ENCODE data around the gene CHRDL1.
"Not testable (repeated sequence)": the region's sequence is repeated elsewhere in the genome, so short reads cannot be mapped to it uniquely, and the experiment has no call there.

The CHRDL1 gene

GRCh38 chrX:110795645-110796406, at the start of gene CHRDL1:
TSS of gene CHRDL1 (minus strand) at chrX:110795817. CDS start at chrX:110792181, 3,636 bp downstream.
- peak; percentile 1 for DNase-seq (ENCODE audit: low read depth)

GRCh38 chrX:110836982-110837381, 41.4 kb upstream of the CHRDL1 start:
- no peak for DNase-seq (ENCODE audit: low read depth)

- DNase-seq (ENCODE audit: low read depth) = no peak
These were observed 40.8 kb upstream of the CHRDL1 start for GRCh38 chrX:110836451-110836850.

GRCh38 chrX:110836001-110836400, 40.4 kb upstream of the CHRDL1 start:
- no peak for DNase-seq (ENCODE audit: low read depth)

GRCh38 chrX:110825972-110826371, 30.4 kb upstream of the CHRDL1 start:
- DNase-seq (ENCODE audit: low read depth) = no peak

GRCh38 chrX:110816543-110816942, 20.9 kb upstream of the CHRDL1 start:
- not testable (repeated sequence) for DNase-seq (ENCODE audit: low read depth)

GRCh38 chrX:110806145-110806544, 10.5 kb upstream of the CHRDL1 start:
- DNase-seq (ENCODE audit: low read depth) = no peak

- no peak for DNase-seq (ENCODE audit: low read depth)
These were observed 9.7 kb upstream of the CHRDL1 start for GRCh38 chrX:110805303-110805702.

- DNase-seq (ENCODE audit: low read depth) = no peak
These were observed 8.8 kb upstream of the CHRDL1 start for GRCh38 chrX:110804446-110804845.

- DNase-seq (ENCODE audit: low read depth) = no peak
These were observed 7.9 kb upstream of the CHRDL1 start for GRCh38 chrX:110803506-110803905.

GRCh38 chrX:110796407-110796697, 735 bp upstream of the CHRDL1 start:
- no peak for DNase-seq (ENCODE audit: low read depth)

- DNase-seq (ENCODE audit: low read depth) = no peak
These were observed 1.0 kb downstream of the CHRDL1 start for GRCh38 chrX:110794601-110795000.

- no peak for DNase-seq (ENCODE audit: low read depth)
These were observed 4.5 kb downstream of the CHRDL1 start for GRCh38 chrX:110791071-110791470.

- no peak for DNase-seq (ENCODE audit: low read depth)
These were observed 9.1 kb downstream of the CHRDL1 start for GRCh38 chrX:110786486-110786885.

GRCh38 chrX:110759785-110760184, 35.8 kb downstream of the CHRDL1 start:
- DNase-seq (ENCODE audit: low read depth) = no peak

GRCh38 chrX:110758781-110759422, 36.7 kb downstream of the CHRDL1 start:
- no peak for DNase-seq (ENCODE audit: low read depth)

GRCh38 chrX:110755611-110756010, 40.0 kb downstream of the CHRDL1 start:
- DNase-seq (ENCODE audit: low read depth) = no peak

- DNase-seq (ENCODE audit: low read depth) = no peak
These were observed 40.6 kb downstream of the CHRDL1 start for GRCh38 chrX:110755061-110755460.

- no peak for DNase-seq (ENCODE audit: low read depth)
These were observed 45.0 kb downstream of the CHRDL1 start for GRCh38 chrX:110750526-110751189.

GRCh38 chrX:110748256-110748806, 47.3 kb downstream of the CHRDL1 start:
- DNase-seq (ENCODE audit: low read depth) = no peak

GRCh38 chrX:110746014-110746413, 49.6 kb downstream of the CHRDL1 start:
- DNase-seq (ENCODE audit: low read depth) = no peak

- no peak for DNase-seq (ENCODE audit: low read depth)
These were observed 50.3 kb downstream of the CHRDL1 start for GRCh38 chrX:110745288-110745687.
